SKM-1 treated with dmso at 0.1 percent for 144 hours (cell line): Measurements from ENCODE around the gene RASGEF1C.
"Not testable (repeated sequence)": the region's sequence is repeated elsewhere in the genome, so short reads cannot be mapped to it uniquely, and the experiment has no call there.

Source experiments
- DNase-seq: peaks from one replicate; lab custom pipeline; 2025; ENCODE audit not compliant: unreplicated experiment; lab: John Stamatoyannopoulos, UW

The RASGEF1C gene

DNA sequence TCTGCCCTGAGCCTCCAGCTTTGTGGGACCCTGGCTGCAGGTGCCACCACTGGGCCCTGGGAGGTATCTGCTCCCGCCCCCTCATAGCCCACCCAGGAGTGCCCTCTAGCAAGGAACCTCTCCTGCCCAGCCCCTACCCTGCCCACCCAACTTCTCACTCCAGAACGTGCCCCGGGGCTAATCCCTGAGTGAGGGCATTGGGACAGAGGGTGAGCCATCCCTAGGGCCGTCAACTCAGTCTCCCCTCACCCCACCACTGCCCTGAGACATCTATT, 2.7 kb upstream of the RASGEF1C start:
- DNase-seq: no peak

DNA sequence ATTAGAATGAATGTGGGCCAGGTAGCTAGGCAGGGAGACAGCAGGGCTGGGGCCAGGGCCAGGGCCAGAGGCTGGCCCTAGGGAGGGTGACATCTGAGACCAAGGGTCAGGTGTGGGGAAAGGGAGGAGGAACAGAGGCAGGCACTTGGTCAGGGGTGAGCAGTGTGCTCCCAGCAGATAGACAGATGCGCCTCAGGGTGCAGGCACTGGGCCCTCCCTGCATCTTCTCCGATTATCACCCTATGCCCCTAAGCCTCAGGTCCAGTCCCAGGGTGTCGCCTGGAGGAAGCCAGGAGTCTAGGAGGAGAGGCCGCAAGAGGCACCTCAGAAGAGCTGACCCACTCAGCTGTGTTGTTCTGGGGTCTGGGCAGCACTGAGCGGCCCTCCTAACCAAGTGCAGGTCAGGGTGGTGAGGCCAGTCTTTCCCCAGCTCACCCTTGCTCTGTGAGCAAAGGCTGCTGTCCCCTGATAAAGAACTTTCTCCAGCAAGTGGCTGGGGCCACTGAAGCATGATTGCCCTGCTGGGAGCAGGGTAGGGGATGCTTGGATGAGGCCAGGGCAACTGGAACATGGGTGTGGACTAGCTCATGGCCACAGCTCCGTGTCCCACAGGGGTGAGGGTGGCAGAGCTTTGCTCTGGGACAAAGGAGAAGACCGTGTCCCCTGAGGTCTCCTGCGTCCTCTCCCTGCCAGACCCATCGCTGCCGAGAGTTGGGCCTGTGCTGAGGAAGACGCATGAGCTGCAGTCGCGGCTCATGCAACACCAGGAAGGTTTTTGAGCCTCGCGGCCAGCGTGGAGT, 2.1 kb upstream of the RASGEF1C start:
- DNase-seq: no peak

DNA sequence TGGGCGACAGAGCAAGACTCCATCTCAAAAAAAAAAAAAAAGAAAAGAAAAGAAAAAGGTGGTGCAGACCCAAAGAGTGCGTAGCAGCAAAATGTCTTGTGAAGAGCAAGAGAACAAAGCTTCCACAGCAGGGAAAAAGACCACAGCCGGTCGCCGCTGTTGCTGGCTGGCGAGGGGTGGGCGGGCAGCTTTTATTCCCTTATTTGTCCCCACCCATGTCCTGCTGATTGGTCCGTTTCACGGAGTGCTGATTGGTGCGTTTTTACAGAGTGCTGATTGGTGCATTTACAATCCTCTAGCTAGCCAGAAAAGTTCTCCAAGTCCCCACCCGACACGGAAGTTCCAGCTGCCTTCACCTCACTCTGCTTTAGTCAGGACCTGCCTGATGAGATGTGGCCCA, 1.1 kb upstream of the RASGEF1C start:
- DNase-seq: not testable (repeated sequence)

DNA sequence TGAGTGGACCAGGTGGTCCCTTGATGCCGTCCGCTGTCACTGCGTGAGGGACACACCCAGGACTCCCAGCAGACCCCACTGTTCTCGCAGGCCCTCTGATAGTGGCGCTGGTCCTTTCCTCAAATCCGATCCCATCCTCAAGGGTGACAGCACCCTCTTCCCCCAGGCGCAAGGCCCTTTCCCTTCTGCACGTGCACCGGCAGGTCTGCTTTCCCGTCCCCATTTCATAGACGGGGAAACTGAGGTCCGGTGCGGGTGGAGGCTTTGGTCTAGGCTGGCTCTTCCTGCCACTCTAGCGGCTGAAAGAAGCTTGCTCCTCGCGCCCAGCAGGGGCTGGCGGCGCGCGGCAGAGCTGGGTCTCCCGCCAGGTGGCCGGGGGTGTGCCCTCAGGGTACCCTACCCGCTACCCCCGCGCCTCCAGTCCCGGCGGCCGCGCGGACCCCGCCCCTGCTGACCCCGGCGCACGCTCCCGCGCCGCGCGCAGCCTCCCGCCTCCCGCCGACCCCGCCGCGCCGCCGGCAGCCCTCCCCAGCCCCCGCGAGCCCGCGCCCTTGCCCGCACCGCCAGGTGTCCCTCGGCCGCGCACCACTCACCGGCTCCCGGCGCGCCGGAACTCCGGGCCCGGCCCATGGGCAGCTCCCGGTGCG, 453 bp downstream of the RASGEF1C start:
- peak; percentile 15 for DNase-seq

DNA sequence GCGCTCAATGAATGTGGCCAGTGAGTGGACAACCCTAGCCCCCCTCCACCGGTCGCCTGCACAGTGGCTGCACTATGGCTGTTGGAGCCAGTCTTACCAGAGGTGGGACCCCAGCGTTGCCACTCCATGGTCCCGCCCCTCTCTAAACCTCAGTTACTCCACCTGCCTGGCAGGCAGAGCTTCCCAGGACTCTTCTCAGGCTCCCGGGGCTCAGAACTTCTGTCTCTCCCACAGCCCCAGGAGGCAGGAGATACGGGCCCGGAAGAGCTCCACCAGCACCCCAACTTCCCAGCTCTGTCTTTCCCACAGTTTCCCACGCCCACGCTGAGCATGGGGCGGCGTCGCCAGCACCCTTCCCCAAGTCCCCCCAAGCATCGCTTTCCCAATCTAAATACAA, 975 bp downstream of the RASGEF1C start:
- no peak for DNase-seq

DNA sequence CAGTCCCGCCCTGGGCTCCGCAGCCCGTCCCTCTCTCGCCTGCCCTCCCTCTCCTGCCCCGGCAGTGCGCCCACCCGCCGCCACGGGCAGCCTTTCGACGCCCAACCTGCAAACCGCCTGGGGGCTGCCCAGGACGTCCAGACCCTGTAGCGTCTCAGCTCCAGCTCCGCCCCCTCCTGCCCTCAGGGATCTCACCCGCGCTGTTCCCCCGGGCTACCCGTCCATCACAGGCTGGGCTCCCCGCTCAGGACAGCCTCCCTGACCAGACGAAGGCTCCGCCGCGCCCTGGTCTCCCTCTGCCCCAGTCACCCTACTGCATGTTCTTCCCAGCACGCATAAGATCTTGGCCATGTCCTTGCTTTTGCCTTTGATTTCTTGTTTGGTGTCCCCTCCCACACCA, 1.4 kb downstream of the RASGEF1C start:
- DNase-seq: no peak

DNA sequence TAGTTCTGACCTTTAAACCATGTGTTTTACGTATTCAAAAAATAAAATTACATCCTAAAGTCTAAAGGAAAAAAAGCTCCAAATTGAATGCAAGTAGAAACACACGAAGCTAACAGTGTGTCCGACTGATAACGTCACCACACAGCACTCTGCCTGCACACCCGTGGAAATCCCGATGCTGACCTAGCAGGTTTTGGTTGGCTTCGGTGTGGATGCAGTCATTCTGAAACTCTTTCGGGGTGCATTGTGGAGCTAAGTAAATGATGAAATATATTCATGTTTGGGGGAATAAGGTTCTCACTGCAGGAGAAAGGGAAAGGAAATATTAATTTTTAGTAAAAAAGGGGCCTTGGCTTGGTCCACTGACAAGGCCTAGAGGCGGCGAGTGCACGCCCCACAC, 2.0 kb downstream of the RASGEF1C start:
- DNase-seq: no peak

DNA sequence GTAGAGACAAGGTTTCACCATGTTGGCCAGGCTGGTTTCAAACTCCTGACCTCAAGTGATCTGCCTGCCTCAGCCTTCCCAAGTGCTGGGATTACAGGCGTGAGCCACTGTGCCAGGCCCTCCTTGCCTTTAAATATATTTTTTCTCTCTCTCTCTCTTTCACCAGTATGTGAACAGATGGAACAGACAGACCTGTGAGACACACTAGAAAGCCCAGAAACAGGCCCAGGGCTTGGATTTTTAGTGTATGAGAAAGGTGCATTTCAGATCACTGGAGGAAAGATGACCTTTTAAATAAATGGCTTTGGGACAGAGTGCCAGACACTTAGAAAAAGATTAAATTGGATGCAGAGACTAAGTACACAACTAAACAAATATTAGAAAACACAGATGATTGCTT, 3.1 kb downstream of the RASGEF1C start:
- DNase-seq: no peak

DNA sequence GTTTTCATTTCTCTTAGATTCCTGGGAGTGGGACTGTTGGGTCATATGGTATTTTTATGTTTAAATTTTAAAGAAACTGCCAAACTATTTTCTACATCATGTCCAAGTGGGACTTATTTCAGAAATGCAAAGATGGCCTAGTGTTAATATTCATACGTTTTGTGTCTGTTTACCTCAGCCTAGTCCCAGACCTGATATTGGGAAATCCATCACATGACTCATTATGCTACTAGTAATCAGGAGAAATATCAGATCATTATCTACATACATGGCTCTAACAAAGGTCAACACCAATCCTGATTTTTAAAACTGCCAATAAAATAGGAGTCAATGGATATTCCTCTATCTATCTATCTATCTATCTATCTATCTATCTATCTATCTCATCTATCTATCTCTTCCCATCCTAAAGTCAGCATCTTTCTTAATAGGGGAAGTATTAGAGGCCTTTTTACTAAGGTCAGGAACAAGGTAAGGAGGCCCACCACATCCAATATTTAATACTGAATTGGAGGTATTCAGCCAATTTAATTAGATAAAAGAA, 4.7 kb downstream of the RASGEF1C start:
- DNase-seq: no peak

DNA sequence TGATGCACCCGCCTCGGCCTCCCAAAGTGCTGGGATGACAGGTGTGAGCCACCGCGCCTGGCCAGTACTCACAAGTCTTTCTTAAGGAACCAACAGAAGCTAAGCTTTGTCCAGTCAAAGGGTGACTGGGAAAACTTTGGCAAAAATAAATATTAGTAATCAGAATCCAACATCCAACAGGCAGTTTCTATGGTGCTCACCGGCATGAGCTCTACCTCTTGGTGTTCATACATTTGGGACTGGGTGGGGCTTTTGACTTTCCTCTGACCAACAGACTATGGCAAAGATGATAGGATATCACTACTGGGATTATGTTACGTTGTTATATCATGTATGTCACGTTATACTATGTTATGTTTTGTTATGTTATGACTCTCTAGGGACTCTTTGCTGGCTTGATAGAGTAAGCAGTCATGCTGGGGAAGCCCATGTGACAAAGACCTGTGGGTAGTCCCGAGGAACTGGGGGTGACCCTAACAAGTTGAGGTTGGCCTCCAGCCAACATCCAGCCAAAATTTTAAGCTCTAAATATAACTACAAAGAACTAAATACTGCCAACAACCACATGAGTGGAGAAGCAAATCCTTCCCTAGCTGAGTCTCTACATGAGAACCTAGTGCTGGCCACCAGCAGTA, 6.0 kb downstream of the RASGEF1C start:
- DNase-seq: no peak

DNA sequence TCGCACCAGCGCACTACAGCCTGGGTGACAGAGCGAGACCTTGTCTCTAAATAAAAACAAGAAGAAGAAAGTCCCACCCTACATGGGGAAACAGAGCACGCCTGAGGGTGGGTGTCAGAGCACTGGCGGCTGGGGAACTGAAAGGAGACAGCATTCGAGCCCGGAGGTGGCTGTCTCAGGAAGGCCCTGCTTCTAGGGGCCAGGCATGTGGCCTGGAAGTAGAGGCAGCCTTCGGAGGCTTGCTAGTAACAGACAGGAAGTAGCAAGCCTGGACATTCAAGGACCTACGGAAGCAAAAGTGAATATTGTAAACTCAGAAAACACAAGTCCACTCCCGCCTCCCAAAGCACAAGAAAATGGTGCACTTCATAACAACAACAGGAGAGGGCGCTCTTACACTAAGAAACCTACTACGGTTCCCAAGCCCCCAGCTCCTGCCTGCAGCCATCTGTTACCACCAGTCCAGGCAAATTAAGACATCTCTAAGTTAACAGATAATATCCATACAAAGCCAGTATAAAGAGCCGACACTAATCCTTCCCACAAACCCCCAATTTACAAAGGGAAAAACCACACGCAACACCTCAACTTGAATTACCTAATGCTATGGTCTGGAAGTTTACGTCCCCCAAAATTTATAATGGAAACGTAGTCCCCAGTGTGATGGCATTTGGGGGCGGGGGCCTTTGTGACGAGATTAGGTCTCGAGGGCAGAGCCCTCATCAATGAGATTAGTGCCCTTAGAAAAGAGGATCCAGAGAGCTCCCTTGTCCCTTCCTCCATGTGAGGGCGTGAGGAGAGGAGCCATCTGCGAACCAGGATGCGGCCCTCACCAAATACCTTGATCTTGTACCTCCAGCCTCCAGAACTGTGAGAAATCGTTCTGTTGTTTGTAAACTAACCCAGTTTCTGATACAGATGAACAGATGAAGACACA, 7.7 kb downstream of the RASGEF1C start:
- DNase-seq: peak; percentile 45

DNA sequence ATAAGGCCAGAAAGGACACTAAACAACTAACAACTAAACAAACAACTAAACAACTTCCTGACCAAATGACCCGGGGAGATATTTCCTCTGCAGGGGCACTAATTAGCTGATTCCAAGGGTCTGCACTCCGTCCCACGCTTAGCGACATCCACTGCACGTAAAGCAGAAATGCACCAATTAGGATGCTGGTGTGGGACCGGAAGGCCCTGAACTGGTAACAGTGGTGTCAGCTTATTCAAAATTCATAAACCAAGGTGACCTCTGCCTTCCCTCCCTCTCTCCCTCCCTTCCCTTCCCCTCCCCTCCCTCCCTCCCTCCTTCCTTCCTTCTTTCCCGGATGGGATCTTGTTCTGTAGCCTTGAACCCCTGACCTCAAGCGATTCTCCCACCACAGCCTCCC, 9.6 kb downstream of the RASGEF1C start:
- no peak for DNase-seq

DNA sequence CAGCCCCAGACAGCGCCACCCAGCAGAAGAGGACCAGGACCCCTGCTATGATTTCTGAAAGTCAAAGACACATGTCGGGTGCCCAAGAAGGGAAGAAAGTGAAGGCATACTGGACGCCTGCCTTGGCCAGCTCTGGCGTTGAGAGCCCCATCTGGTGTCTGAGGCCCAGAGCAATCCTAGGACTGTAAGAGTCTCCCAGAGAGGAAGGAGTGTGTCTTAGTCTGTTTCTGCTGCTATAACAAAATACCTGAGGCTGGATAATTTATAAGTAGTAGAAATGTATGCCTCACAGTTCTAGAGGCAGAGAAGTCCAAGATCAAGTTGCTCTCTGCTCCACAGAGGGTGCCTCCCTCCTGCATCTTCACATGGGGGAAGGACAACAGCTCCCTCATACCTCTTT, 10.8 kb downstream of the RASGEF1C start:
- no peak for DNase-seq

DNA sequence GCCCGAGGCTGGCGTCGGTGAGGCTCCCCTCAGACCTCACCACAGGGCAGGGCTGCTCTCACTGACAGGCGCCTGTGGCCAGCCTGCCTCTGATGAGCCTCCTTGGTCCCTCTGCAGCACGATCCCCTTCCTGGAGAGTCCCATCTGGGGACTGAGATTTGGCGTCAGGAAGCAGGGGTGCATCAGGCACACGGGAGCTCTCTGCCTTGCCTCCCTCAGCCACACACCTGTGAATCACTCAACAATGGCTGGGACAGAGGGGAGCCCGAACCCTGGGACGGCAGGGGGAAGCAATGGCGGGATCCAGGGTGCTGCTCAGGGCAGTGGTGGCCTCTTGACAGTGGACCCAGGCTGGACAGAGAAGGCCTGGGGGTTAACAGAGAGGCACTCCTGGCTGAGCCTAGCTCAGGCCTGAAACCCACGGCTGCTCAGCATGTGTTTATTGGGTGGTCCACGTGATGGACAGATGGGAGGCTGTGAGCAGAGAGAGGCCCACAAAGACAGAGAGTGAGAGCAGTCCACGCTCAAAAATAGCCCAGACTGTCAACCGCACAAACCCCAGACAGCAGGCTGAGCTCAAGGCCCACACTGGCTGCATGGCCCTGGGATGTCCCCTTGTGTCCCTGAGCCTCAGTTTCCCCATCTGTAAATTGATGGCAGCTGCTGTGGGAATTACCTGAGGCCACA, 11.9 kb downstream of the RASGEF1C start:
- no peak for DNase-seq

DNA sequence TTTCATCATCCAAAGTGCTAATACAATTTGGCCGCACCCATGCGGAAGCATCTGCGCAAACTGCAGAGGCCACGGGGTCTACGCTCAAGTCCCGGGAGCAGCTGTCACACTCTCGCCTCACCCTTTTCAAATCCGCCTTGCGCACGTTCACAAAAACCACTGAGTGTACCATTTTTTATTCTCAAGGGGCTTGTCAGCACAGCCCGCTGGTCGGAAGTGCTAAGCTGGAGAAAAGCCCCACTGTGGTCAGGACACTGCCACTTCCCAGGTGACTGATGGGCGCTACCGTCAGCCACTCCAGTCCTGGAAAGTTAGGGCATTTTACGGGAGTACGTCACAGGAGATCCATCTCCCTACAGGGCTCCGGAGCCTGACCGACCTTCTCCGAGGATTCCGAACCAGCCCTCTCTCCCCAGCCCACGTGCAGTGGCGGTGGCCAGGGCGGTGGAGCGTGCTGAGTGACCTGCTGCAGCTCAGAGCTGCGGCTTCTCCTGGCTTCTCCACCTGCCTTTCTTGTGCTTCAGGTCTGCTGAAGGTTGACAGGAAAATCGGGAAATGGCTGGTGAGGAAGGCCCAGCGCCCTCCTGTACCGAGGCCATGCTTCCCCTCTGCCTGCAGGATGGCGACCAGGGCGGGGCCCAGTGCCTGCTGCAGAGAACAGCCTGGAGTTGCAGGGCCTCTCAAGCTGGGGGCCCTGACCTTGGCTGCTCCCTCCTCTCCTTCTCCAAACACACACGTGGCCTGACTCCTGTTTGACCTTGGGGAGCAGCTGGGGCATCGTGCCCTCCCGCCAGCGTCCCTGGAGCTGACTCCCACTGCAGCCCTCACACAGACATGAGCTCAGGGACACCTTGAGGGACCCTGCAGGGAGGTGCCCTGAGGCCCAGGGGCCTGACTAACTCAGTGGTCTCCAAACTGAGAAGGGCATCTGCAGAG, 14.3 kb downstream of the RASGEF1C start:
- DNase-seq: no peak

DNA sequence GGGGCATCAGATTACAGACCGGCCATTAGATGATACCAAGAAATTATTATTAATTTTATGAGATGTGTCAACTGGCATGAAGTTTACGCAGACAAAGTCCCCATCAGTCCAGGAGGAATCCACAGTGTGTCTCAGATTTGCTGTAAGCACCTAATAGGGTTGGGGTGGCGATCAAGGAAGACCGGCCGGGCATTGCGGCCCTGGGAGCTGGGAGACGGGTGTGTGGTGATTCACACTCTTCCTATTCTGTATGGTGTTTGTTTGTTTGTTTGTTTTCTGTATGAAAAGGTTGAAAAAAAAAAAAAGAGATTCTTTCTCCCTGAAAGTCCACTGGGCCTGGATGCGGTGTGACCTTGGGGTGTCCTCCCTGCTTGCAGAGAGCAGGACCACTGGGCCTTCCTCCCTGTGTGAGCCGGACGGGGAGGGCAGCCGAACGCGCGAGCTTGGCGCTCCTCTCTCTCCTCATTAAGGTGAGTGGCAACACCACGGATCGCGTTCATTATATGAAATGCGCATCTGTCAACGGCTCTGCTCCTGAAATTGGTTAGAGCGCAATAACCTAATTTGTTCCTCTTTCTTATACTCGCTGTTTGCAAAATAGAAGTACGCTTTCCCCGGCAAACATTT, 15.1 kb downstream of the RASGEF1C start:
- no peak for DNase-seq

DNA sequence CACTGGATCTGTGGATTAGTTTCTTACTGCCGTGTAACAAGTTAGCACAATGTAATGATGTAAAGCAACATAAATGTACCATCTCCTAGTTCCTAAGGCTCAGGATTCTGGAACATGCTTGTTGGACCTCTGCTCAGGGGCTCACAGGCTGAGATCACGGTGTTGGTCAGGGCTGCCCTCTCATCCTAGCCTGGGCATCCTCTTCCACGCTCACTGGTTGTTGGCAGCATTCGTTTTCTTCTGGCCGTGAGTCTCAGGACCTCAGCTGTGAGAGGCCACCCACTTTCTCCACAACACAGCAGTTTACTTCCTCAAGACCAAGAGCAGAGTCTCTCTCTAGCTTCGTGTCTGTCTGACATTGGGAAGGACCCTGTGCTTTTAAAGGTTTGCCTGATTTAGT, 17.3 kb downstream of the RASGEF1C start:
- no peak for DNase-seq

DNA sequence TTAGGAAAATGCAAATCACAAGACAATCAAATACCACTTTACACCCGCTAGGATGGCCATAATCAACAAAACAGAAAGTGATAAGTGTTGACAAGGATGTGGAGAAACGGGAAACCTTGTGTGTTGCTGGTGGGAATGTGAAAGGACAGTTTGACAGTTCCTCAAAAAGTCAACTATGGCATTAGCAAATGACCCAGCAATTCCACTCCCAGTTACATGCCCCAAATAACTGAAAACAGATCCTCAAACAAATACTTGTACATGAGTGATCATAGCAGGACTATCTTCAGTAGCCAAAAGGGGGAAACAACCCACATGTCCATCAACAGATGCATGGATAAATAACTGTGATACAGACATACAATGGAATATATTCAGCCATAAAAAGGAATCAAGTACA, 21.2 kb downstream of the RASGEF1C start:
- no peak for DNase-seq

DNA sequence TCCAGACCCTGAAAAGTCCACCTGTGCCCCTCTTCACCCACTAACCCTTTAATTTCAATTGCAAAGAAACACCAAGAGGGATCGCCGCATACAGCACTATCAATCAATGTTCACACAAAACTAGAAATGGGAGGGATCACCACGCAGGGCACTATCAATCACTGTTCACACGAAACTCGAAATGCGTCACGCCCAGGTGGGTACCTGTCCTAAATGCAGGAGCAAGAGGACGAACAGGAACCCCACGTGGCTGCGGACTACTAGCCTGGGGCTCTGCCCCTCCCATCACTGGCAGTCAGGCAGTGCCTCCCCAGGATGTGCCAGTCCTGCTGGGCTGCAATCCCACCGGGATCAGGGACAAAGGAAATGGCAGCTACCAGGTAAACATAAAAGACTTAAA, 28.2 kb downstream of the RASGEF1C start:
- DNase-seq: no peak
